Activated naive CD8-positive, alpha-beta T cell (primary cell): ENCODE results near the gene CARMIL1.

ENCODE experiments used
- H3K27ac Mint-ChIP-seq: one replicate; pipeline ENCODE4 v1.8.0; 2021; ENCODE audit warnings: mixed read lengths
- H3K27me3 Mint-ChIP-seq: one replicate; pipeline ENCODE4 v1.8.0; 2021; ENCODE audit warnings: mixed read lengths
- H3K36me3 Mint-ChIP-seq: one replicate; pipeline ENCODE4 v1.8.0; 2021; ENCODE audit warnings: mixed read lengths
- H3K4me1 Mint-ChIP-seq: one replicate; pipeline ENCODE4 v1.8.0; 2021; ENCODE audit warnings: low read depth, mixed read lengths
- H3K4me3 Mint-ChIP-seq: one replicate; pipeline ENCODE4 v1.8.0; 2021; ENCODE audit warnings: mild to moderate bottlenecking, mixed read lengths
- H3K9me3 Mint-ChIP-seq: one replicate; pipeline ENCODE4 v1.8.0; 2021; ENCODE audit warnings: low read depth, mixed read lengths

The CARMIL1 gene

DNA sequence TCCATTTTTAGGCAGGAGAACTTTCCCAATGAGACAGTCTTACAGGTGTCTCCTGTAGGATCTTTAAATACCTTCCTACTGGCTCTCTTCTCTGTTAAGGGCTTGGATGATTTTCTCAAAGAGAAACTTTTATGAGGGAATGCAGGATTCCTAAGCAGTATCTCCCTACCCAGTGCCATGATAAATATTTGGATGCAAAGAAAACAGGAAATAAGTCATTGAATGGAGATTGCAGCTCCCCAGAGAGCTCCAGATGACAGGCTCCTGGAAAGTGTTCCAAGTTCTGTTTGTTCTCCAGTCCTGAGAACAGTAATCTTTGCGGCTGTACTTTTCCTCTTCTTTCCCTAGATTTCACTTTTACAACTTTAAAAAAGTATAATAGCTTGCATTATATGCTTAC, 370.4 kb downstream of the CARMIL1 start:
- Mint-ChIP-seq H3K27ac (no peak overlapping the region), H3K4me3 (no peak overlapping the region), H3K36me3 (no peaks in the 10 kb centered on the region), H3K27me3 (peaks cover 46% of the 10 kb centered on the region), H3K4me1 (no peaks in the 10 kb centered on the region), H3K9me3 (no peaks in the 10 kb centered on the region)

DNA sequence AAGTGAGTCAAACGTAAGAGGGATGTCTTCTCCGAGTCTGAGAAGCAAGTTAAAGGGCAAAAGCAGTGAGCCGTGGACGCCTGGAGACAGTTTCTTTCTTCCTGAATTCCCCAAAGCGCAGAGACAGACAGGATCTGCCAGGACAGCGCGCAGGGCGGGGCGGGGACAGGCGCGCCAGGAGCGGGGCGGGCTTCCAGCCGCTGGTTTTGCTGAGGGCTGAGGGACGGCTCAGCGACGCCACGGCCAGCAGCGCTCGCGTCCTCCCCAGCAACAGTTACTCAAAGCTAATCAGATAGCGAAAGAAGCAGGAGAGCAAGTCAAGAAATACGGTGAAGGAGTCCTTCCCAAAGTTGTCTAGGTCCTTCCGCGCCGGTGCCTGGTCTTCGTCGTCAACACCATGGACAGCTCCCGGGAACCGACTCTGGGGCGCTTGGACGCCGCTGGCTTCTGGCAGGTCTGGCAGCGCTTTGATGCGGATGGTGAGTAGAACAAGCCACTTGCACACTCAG, 372.9 kb downstream of the CARMIL1 start, which contains the start of gene SCGN:
SCGN (plus strand) TSS at position 209 of the 509 bp plus-strand sequence; CDS start at position 398, 189 bp downstream.
- no peaks in the 10 kb centered on the region for H3K9me3 Mint-ChIP-seq
- no peak within 1 kb of the TSS for H3K27ac Mint-ChIP-seq
- H3K4me1 Mint-ChIP-seq, result no peaks in the 10 kb centered on the region
- no peak within 1 kb of the TSS for H3K4me3 Mint-ChIP-seq
- peaks cover 39% of the 10 kb centered on the region for H3K27me3 Mint-ChIP-seq
- no peaks in the 10 kb centered on the region for H3K36me3 Mint-ChIP-seq

DNA sequence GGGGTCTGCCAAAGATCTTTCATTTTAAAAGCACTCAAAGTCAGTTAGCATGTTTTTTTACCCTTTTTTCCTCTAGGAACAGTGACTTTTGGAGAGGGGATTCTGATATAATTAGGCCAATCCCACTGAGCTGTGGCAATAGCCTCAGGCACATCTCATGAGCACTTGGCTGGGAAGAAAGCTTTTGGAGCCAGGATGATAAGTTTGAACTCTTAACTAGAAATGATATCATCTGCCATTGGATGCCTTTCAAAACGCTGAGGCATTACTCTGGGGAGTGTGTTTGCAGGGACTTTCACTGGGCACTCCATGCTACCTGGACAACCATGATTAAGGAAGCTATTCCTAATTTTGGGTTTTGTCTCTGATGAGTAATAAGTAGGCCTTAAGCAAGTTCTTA, 376.5 kb downstream of the CARMIL1 start:
- Mint-ChIP-seq H3K36me3 (no peaks in the 10 kb centered on the region), H3K4me1 (no peaks in the 10 kb centered on the region), H3K27me3 (peaks cover 38% of the 10 kb centered on the region), H3K4me3 (no peak overlapping the region), H3K27ac (no peak overlapping the region), H3K9me3 (no peaks in the 10 kb centered on the region)

DNA sequence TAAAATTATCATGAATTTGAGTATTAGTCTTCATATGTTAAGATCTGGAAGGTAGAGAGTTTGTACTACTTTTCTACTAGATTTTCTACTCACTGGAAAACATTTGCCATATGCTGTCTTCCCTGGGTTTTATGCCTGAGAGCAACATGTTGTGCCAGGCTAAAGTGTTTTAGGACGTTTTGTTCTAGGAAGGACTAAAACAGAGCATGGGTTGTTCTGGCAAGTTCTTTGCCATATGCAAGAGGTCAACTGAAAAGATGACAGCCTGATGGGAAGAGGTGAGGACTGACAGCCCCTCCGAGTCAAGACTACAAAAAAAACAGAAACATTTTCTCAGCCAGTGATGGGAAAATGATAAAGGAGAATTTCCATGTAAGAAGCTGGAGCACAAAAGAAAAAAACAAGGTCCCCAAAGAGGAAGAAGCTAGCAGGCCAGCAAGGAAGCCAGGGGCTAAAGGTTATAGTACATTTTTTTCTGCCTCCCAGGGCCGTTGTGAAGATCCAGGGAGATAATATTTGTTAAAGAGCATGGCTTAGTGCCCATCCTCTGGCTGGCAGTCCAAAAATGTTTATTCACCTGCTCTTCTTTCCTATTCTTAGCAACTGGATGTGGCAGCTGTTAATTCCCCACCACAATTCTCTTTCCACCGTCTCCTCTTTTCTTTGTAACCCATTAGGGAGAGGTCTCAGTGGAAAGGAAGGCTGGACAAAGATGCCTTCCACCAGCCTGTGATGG, 380.6 kb downstream of the CARMIL1 start:
- H3K4me1 Mint-ChIP-seq, result no peaks in the 10 kb centered on the region
- H3K9me3 Mint-ChIP-seq, result no peaks in the 10 kb centered on the region
- no peak overlapping the region for H3K27ac Mint-ChIP-seq
- peaks cover 19% of the 10 kb centered on the region for H3K27me3 Mint-ChIP-seq
- H3K4me3 Mint-ChIP-seq, result no peak overlapping the region
- no peaks in the 10 kb centered on the region for H3K36me3 Mint-ChIP-seq

DNA sequence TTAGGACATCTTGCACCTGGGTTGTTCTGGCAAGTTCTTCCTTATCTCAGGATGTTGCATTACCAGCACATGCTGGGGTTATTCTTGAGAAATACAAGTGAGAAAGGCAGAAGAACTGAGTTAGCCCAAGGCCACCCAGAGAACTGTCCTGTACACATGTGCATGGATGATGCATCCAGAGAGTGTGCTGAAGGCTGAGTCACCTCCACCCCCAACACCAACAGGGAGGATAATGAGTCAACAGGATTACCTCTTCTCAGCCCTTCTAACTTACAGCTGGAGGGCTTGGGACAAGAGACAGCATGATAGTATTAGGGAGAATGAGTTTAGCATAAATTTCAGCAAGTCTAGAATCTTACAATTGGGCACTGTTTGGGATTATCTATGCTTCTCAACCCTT, 381.3 kb downstream of the CARMIL1 start:
- Mint-ChIP-seq H3K4me1 (no peaks in the 10 kb centered on the region), H3K9me3 (no peaks in the 10 kb centered on the region), H3K36me3 (no peaks in the 10 kb centered on the region), H3K4me3 (no peak overlapping the region), H3K27ac (no peak overlapping the region), H3K27me3 (peaks cover 20% of the 10 kb centered on the region)

DNA sequence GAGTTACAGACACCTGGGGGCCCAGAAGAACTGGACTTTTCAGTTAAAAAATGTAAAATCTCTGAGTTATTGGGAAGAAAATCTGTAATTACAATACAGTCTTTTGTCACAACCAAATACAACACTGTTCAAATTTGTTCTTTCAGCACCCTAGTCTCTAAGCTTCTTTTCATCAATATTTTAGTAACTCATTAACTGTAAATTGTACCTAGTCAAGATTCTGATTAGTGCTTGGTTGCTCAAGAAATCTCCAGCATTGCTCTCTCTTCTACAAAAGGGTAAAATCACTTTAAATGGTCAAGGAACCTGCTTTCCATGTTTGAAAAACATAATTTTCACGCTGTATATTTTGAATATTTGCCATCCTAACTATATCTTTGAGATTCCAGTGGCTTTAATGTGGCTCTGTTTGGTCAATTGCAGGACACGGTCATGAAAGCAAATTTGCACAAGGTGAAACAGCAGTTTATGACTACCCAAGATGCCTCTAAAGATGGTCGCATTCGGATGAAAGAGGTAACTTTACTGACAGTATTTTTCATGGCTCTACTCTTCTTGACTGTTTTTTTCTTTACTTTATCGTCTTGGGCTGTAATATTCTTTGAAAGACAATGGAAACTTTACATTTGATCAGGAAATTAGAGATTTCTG, 382.1 kb downstream of the CARMIL1 start:
- no peak overlapping the region for H3K27ac Mint-ChIP-seq
- no peaks in the 10 kb centered on the region for H3K36me3 Mint-ChIP-seq
- peaks cover 19% of the 10 kb centered on the region for H3K27me3 Mint-ChIP-seq
- no peaks in the 10 kb centered on the region for H3K4me1 Mint-ChIP-seq
- no peaks in the 10 kb centered on the region for H3K9me3 Mint-ChIP-seq
- no peak overlapping the region for H3K4me3 Mint-ChIP-seq

DNA sequence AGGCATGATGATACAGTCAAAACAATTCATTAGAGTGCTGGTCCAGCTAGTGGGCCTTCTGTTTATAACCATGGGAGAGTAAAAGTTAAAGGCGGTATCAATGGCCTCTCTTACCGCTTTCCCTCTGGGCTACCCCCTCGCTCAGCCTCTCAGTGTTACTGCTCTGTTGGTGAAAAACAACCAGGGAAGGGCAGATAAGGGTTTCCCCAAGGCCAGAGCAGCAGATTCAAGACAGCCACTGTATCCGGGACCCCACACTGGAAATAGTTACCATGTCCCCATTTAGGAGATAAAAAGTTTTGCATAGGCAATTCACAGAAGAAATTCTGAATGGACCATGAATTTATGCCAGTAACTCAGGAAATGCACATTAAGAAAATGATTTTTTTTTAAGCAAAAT, 386.3 kb downstream of the CARMIL1 start:
- Mint-ChIP-seq H3K27me3 (peaks cover 11% of the 10 kb centered on the region), H3K9me3 (no peaks in the 10 kb centered on the region), H3K27ac (no peak overlapping the region), H3K4me3 (no peak overlapping the region), H3K36me3 (no peaks in the 10 kb centered on the region), H3K4me1 (no peaks in the 10 kb centered on the region)

DNA sequence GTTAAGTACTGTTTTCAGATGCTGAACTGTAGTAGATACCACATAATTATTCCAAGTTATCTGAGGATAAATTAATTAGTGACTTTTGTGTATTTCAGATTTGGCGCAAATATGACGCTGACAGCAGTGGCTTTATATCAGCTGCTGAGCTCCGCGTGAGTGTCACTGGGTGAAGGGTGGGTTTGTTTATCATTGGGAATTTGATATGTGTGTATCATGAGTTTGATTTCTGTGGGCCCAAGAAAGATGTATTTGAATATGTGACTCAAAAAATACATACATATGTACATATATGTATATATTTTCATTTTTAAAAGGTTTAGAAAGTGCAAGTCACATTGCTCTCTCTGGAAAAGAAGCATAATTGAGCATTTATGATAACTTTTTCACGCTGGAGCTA, 390.2 kb downstream of the CARMIL1 start:
- Mint-ChIP-seq H3K4me1 (no peaks in the 10 kb centered on the region), H3K27me3 (peaks cover 10% of the 10 kb centered on the region), H3K36me3 (no peaks in the 10 kb centered on the region), H3K9me3 (no peaks in the 10 kb centered on the region), H3K4me3 (no peak overlapping the region), H3K27ac (no peak overlapping the region)
